Kidney (tissue), 14 donors: ENCODE data around the gene GREB1. TPM values are rescaled to one million over a fixed set of nuclear protein-coding genes. Genes with fewer than 3 reads are reported as not detected.

Experiments used
- DNase-seq, 5 donors: peaks; one replicate each; pipeline ENCODE4 v3.0.0-alpha.2; 2013 to 2020
- FAIRE-seq: peaks from 2 replicates; lab custom pipeline; 2012; peaks lifted over from hg19 to GRCh38; lab: Jason Lieb, UNC
- H3K27ac ChIP-seq, 2 donors: one replicate each; pipeline ENCODE4 v1.7.0; 2013; ENCODE audit warnings: low read depth in 2 of 2, low read length in 2 of 2, inconsistent platforms in 1 of 2
- H3K27me3 ChIP-seq: one replicate; pipeline ENCODE4 v1.7.1; 2013; ENCODE audit warnings: low read length, inconsistent platforms; ENCODE audit not compliant: control insufficient read depth, insufficient read depth
- H3K36me3 ChIP-seq, 3 donors: one replicate each; pipeline versions ENCODE4 v1.7.0 to v1.7.1; 2013; ENCODE audit warnings: low read length in 3 of 3, control low read depth in 1 of 3, inconsistent platforms in 1 of 3; ENCODE audit not compliant: insufficient read depth in 3 of 3, control insufficient read depth in 2 of 3
- H3K4me1 ChIP-seq, 3 donors: one replicate each; pipeline versions ENCODE4 v1.7.0 to v1.7.1; 2013; ENCODE audit warnings: low read length in 3 of 3, inconsistent platforms in 1 of 3, low read depth in 1 of 3; ENCODE audit not compliant: control insufficient read depth in 2 of 3, insufficient read depth in 2 of 3
- H3K4me3 ChIP-seq, 3 donors: one replicate each; pipeline versions ENCODE4 v1.7.0 to v1.8.1; 2013; ENCODE audit warnings: low read length in 3 of 3, control low read depth in 1 of 3, inconsistent platforms in 1 of 3
- H3K9ac ChIP-seq, 3 donors: one replicate each; pipeline versions ENCODE4 v1.7.0 to v1.7.1; 2013; ENCODE audit warnings: low read length in 3 of 3, control low read depth in 1 of 3, inconsistent platforms in 1 of 3
- H3K9me3 ChIP-seq, 3 donors: one replicate each; pipeline versions ENCODE4 v1.7.0 to v1.7.1; 2013; ENCODE audit warnings: low read length in 3 of 3, control low read depth in 1 of 3, inconsistent platforms in 1 of 3; ENCODE audit not compliant: control insufficient read depth in 2 of 3, insufficient read depth in 1 of 3
- CTCF ChIP-seq: IDR thresholded peaks from 3 replicates; pipeline ENCODE4 v1.5.1; 2012; ENCODE audit warnings: mild to moderate bottlenecking, moderate library complexity, borderline replicate concordance; ENCODE audit not compliant: insufficient read depth; ENCODE audit errors: extremely low read depth
- intact Hi-C: fragments of 100-400 bp; cut with DNase I; formaldehyde crosslinking; loops from one replicate; pipeline ENCODE4 v1.11.1; 2022
- polyA plus RNA-seq: library from polyadenylated mRNA; stranded (reverse); fragments of 350-450 nt; fragmentation: Illumina TruSeq; extraction: RNeasy Lipid Tissue Mini Kit (QIAGEN cat#74804); gene quantifications from one replicate; pipeline ENCODE4 v1.2.3, GENCODE V29; 2014; ENCODE audit warnings: low read depth, low replicate concordance; ENCODE audit not compliant: insufficient read depth
- total RNA-seq: library from RNA; stranded (reverse); fragmentation: NEBNext Ultra II Directional; extraction: Animal tissue kit (Norgen Biotek cat#: 25700); gene quantifications from one replicate; pipeline ENCODE4 v1.2.1, GENCODE V29; 2021
- donor health status: control.
- donor health status: control.
- donor health status: control.
- donor health status: control.
- donor health status: control.
- donor health status: DM: yes; HTN: yes; CAD: no.
- donor health status: Normal renal cell carcinoma (clear cell type).

Gene GREB1
- total and polyA plus RNA-seq, 2 donors from 2014 or later, result 0.98 to 1.8 TPM

- intact Hi-C loops, result no loop called here
Measured at GRCh38 chr2:11562476-11562875, 28.6 kb downstream of the GREB1 start.

DNA sequence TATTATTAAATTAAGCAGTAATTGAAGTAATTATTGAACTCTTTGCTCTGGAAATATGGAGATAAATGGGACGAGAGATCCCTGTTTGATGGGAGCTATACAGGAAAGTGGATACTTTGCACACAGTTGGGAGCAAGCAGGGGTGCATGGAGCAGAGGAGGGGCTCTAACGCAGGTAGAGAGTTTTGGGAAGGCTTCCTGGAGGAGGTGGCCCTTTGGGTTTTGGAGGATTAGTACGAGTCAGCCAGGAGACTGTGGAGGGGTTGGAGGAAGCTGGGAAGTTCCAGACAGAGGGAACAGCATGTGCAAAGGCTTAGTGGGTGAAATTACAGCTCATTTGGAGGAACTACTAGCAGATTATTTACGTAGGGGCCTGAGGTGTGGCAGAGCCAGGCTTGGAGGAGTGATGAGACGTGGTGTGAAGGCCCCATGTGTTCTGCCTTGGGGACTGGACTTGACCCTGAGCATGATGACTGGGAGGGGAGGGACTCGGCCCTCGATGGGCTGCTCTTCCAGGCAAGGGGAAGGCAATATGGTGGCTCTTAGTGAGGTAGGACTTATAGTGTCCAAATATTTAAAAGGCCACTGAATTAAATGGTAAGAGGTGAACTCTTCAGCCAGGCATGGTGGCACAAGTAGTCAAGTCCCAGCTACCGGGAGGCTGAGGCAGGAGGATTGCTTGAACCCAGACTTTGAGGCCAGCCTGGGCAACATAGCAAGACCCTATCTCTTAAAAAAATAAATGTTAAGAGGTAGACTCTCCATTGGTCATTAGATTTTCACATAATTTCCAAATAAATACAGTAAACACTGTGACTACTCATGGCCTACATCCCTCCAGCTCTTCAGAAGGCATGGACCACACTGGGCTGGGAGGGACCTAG, 30.2 kb downstream of the GREB1 start:
- H3K9ac ChIP-seq, result no peak overlapping the region
- no peaks in the 10 kb centered on the region for H3K4me1 ChIP-seq
- H3K4me3 ChIP-seq, result no peak overlapping the region
- H3K27ac ChIP-seq, result no peak overlapping the region
- no peaks in the 10 kb centered on the region for H3K9me3 ChIP-seq
- FAIRE-seq (no peak), DNase-seq (peak in 2 of 5 donors; percentile 14 to 26)
- intact Hi-C loops, result no loop called here
- H3K36me3 ChIP-seq, result no peaks in the 10 kb centered on the region
- no peaks in the 10 kb centered on the region for H3K27me3 ChIP-seq
- TF ChIP-seq CTCF, result no peak

More at GRCh38 chr2:11562476-11562875, 28.6 kb downstream of the GREB1 start:
- H3K36me3 ChIP-seq, result no peaks in the 10 kb centered on the region
- FAIRE-seq, result no peak
- no peak overlapping the region for H3K4me3 ChIP-seq
- H3K9me3 ChIP-seq, result no peaks in the 10 kb centered on the region
- no peaks in the 10 kb centered on the region for H3K27me3 ChIP-seq
- H3K27ac ChIP-seq, result no peak overlapping the region
- no peaks in the 10 kb centered on the region for H3K4me1 ChIP-seq
- TF ChIP-seq CTCF, result no peak
- no peak overlapping the region for H3K9ac ChIP-seq
- peak in 2 of 5 donors; percentile 18 to 34 for DNase-seq

- Histone ChIP-seq H3K4me3 (no peak overlapping the region), H3K9ac (no peak overlapping the region), H3K27ac (no peak overlapping the region), H3K9me3 (no peaks in the 10 kb centered on the region), H3K36me3 (no peaks in the 10 kb centered on the region), H3K4me1 (no peaks in the 10 kb centered on the region), H3K27me3 (no peaks in the 10 kb centered on the region)
- intact Hi-C loops, result no loop called here
- no peak for TF ChIP-seq CTCF
- FAIRE-seq (no peak), DNase-seq (peak in 2 of 5 donors; percentile 19 to 55)
Measured at GRCh38 chr2:11564816-11565567, 31.1 kb downstream of the GREB1 start.
